ENCODE results near the gene YIPF3. TPM values are rescaled to one million over a fixed set of nuclear protein-coding genes. Genes with fewer than 3 reads are reported as not detected.

Gene YIPF3
- total and polyA plus RNA-seq, 10 of the 15 experiments (the other 5 are each of a cell fraction or from before 2014, with no cell fraction given), result 20.5 to 88.8 (median 44.7) TPM

DNA sequence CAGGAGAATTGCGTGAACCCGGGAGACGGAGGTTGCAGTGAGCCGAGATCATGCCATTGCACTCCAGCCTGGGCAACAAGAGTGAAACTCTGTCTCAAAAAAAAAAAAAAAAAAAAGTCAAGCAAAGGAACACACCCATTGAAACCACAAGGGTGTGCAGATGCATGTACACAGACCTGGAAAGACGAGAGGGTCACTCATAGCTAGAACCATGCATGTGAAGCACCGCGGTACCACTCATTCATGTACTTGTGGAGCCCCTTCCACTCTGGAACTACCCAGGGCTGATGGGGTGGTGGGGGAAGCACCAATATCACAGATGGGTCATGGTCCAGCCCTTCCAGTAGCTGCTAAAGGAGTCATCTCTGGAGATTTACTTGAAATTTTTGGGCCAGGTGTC, 46.8 kb downstream of the YIPF3 start:
- H3K36me3 ChIP-seq (ENCODE audit: control insufficient read depth in 2 of 2, insufficient read depth in 2 of 2, low read length in 1 of 2), result no peaks in the 10 kb centered on the region
- in situ Hi-C loops (cut with MboI) (no loop called here), intact Hi-C loops (cut with micrococcal nuclease; ENCODE audit: unreplicated experiment) (no loop called here)
- RAD21 ChIA-PET (ENCODE audit: unreplicated experiment), result interaction anchor here (1.4 kb wide), 1 partner anchor 32 kb away, joined by 3 read pairs; no protein-coding TSS in a partner anchor
- DNase-seq (ENCODE audit: low read depth, low spot score) (no peak), ATAC-seq (peak; percentile 74), FAIRE-seq (no peak)
- WGBS (ENCODE audit: insufficient coverage, insufficient replicate concordance, low lambda C conversion rate, missing lambda C conversion rate), result 36% methylated on average over 7 of the region's 7 CpGs
- no peak overlapping the region for H3K4me2 ChIP-seq (ENCODE audit: control insufficient read depth, insufficient read depth)
- H3K4me3 ChIP-seq, result no peak overlapping the region
- SMC1A ChIA-PET (ENCODE audit: uncharacterized antibody, unreplicated experiment), result no interaction called here
- H4K20me1 ChIP-seq (ENCODE audit: control insufficient read depth, insufficient read depth), result no peaks in the 10 kb centered on the region
- no peaks in the 10 kb centered on the region for H3K4me1 ChIP-seq (ENCODE audit: control insufficient read depth, insufficient read depth, low read length)
- peaks cover 0 to 2% of the 10 kb centered on the region in 2 experiments; a peak in 1 of 4 replicates for H3K27me3 ChIP-seq (replicated peaks in 1 of 2; ENCODE audit: control insufficient read depth in 2 of 2, insufficient read depth in 2 of 2, low read length in 1 of 2)
- no peaks in the 10 kb centered on the region for H3K79me2 ChIP-seq (ENCODE audit: control insufficient read depth, insufficient read depth, low read length)
- TF ChIP-seq RUNX3 (IDR thresholded peaks at IDR 0.05; ENCODE audit: low read length) (peak; percentile 66), IRF4 (IDR thresholded peaks at IDR 0.05; ENCODE audit: low read depth, low read length) (peak; percentile 73; the same call in 1 of the 2 replicates), JUNB (IDR thresholded peaks at IDR 0.05) (peak; percentile 56; the same call in 1 of the 2 replicates), POU2F2 (IDR thresholded peaks at IDR 0.05; ENCODE audit: borderline replicate concordance, low read depth, low read length) (no peak), EED (IDR thresholded peaks at IDR 0.05; ENCODE audit: low read depth) (peak; percentile 47), TCF12 (IDR thresholded peaks at IDR 0.05; ENCODE audit: low read depth, low read length) (no peak)
- TF ChIP-seq, protein P1, sequence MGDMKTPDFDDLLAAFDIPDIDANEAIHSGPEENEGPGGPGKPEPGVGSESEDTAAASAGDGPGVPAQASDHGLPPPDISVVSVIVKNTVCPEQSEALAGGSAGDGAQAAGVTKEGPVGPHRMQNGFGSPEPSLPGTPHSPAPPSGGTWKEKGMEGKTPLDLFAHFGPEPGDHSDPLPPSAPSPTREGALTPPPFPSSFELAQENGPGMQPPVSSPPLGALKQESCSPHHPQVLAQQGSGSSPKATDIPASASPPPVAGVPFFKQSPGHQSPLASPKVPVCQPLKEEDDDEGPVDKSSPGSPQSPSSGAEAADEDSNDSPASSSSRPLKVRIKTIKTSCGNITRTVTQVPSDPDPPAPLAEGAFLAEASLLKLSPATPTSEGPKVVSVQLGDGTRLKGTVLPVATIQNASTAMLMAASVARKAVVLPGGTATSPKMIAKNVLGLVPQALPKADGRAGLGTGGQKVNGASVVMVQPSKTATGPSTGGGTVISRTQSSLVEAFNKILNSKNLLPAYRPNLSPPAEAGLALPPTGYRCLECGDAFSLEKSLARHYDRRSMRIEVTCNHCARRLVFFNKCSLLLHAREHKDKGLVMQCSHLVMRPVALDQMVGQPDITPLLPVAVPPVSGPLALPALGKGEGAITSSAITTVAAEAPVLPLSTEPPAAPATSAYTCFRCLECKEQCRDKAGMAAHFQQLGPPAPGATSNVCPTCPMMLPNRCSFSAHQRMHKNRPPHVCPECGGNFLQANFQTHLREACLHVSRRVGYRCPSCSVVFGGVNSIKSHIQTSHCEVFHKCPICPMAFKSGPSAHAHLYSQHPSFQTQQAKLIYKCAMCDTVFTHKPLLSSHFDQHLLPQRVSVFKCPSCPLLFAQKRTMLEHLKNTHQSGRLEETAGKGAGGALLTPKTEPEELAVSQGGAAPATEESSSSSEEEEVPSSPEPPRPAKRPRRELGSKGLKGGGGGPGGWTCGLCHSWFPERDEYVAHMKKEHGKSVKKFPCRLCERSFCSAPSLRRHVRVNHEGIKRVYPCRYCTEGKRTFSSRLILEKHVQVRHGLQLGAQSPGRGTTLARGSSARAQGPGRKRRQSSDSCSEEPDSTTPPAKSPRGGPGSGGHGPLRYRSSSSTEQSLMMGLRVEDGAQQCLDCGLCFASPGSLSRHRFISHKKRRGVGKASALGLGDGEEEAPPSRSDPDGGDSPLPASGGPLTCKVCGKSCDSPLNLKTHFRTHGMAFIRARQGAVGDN (IDR thresholded peaks at IDR 0.05), result no peak
- H3K9me3 ChIP-seq (replicated peaks; ENCODE audit: control insufficient read depth, insufficient read depth, low read length), result no peaks in the 10 kb centered on the region
- H2AFZ ChIP-seq (ENCODE audit: control insufficient read depth, low read depth, low read length), result no peak overlapping the region
- CTCF ChIA-PET, result interaction anchor here (0.6 to 0.7 kb wide), 3 partner anchors 23 to 233 kb away, joined by 3 to 4 read pairs (median 3); no protein-coding TSS in a partner anchor
- BruUV-seq (replicated peaks), result no TSS peak
- H3K9ac ChIP-seq (ENCODE audit: control insufficient read depth, insufficient read depth, low read length), result no peak overlapping the region
- no peak overlapping the region for H3K27ac ChIP-seq (ENCODE audit: control insufficient read depth, insufficient read depth)
- POLR2A ChIA-PET, result no interaction called here

Data from GM12878 (cell line).